WTC11 (cell line): ENCODE data around the gene CCDC82. TPM values are rescaled to one million over a fixed set of nuclear protein-coding genes. Genes with fewer than 3 reads are reported as not detected.

Experiments
- ATAC-seq: fragments of 200-7000 bp; cut with Tn5 transposase; 2 replicates; pipeline ENCODE4 v1.10.0; 2021; ENCODE audit warnings: mild to moderate bottlenecking, moderate library complexity
- CTCF ChIA-PET: fragments of 300-600 bp; sonication (Branson Sonifier 250); formaldehyde crosslinking; loops from one replicate; lab custom pipeline; 2021; ENCODE audit warnings: antibody characterized with exemption; lab: Charles Lee
- POLR2A ChIA-PET: fragments of 350-600 bp; sonication (Branson Sonifier 250); formaldehyde crosslinking; loops from one replicate; lab custom pipeline; 2021; ENCODE audit warnings: antibody characterized with exemption; lab: Charles Lee
- DNase-seq: peaks from one replicate; pipeline ENCODE4 v3.0.0; 2021; ENCODE audit warnings: low spot score
- H3K27ac Mint-ChIP-seq: 2 replicates; pipeline ENCODE4 v1.8.0; 2021; ENCODE audit warnings: mixed read lengths
- H3K27me3 Mint-ChIP-seq: 2 replicates; pipeline ENCODE4 v1.8.0; 2021; ENCODE audit warnings: low read depth, mild to moderate bottlenecking, moderate library complexity, mixed read lengths
- H3K36me3 Mint-ChIP-seq: 2 replicates; pipeline ENCODE4 v1.8.0; 2021; ENCODE audit warnings: mixed read lengths
- H3K4me1 Mint-ChIP-seq: 2 replicates; pipeline ENCODE4 v1.8.0; 2022; ENCODE audit warnings: mixed read lengths
- H3K4me3 Mint-ChIP-seq: 2 replicates; pipeline ENCODE4 v1.8.0; 2021; ENCODE audit warnings: mild to moderate bottlenecking, moderate library complexity, mixed read lengths
- H3K9me3 Mint-ChIP-seq: 2 replicates; pipeline ENCODE4 v1.8.0; 2021; ENCODE audit warnings: mixed read lengths
- ATF1 ChIP-seq: sonication (generic); formaldehyde crosslinking; IDR thresholded peaks from 2 replicates; pipeline ENCODE4 v1.8.1; 2023; ENCODE audit warnings: mild to moderate bottlenecking, moderate library complexity, missing genetic modification reagents
- ESRRA ChIP-seq: sonication (generic); formaldehyde crosslinking; IDR thresholded peaks from 2 replicates; pipeline ENCODE4 v1.8.1; 2022; ENCODE audit warnings: mild to moderate bottlenecking, missing genetic modification reagents, borderline replicate concordance
- FOXK1 ChIP-seq: sonication (generic); formaldehyde crosslinking; IDR thresholded peaks from 2 replicates; pipeline ENCODE4 v1.8.0; 2022; ENCODE audit warnings: mild to moderate bottlenecking, moderate library complexity, missing genetic modification reagents
- SMAD4 ChIP-seq: sonication (generic); formaldehyde crosslinking; IDR thresholded peaks from 2 replicates; pipeline ENCODE4 v1.8.0; 2022; ENCODE audit warnings: mild to moderate bottlenecking, missing genetic modification reagents
- TEAD4 ChIP-seq: sonication (generic); formaldehyde crosslinking; IDR thresholded peaks from 2 replicates; pipeline ENCODE4 v1.8.0; 2022; ENCODE audit warnings: mild to moderate bottlenecking, missing genetic modification reagents
- ZNF121 ChIP-seq: sonication (generic); formaldehyde crosslinking; IDR thresholded peaks from 2 replicates; pipeline ENCODE4 v1.8.0; 2023; ENCODE audit warnings: missing genetic modification reagents
- ZNF232 ChIP-seq: sonication (generic); formaldehyde crosslinking; IDR thresholded peaks from 2 replicates; pipeline ENCODE4 v1.8.0; 2022; ENCODE audit warnings: mild to moderate bottlenecking, missing genetic modification reagents
- ZNF671 ChIP-seq: fragments of 250-450 bp; sonication (Bioruptor Pico); IDR thresholded peaks from 2 replicates; pipeline ENCODE4 v1.8.0; 2021; ENCODE audit warnings: mild to moderate bottlenecking
- total RNA-seq: library from RNA; stranded (reverse); gene quantifications from 3 replicates; pipeline ENCODE4 v1.2.3, GENCODE V29; 2021
- TF ChIP-seq, protein P1 (sequence below): sonication (generic); formaldehyde crosslinking; IDR thresholded peaks from 2 replicates; pipeline ENCODE4 v1.8.1; 2022; ENCODE audit warnings: missing genetic modification reagents, borderline replicate concordance
- TF ChIP-seq, protein P2 (sequence below): sonication (generic); formaldehyde crosslinking; IDR thresholded peaks from 2 replicates; pipeline ENCODE4 v1.8.1; 2022; ENCODE audit warnings: mild to moderate bottlenecking, missing genetic modification reagents, moderate library complexity, borderline replicate concordance
- TF ChIP-seq, protein P3 (sequence below): fragments of 250-450 bp; sonication (Bioruptor Pico); IDR thresholded peaks from 2 replicates; pipeline ENCODE4 v1.9.0; 2021; ENCODE audit warnings: mild to moderate bottlenecking
- TF ChIP-seq, protein P4 (sequence below): fragments of 250-450 bp; sonication (Bioruptor Pico); IDR thresholded peaks from 2 replicates; pipeline ENCODE4 v2.1.2; 2022; ENCODE audit warnings: mild to moderate bottlenecking, moderate library complexity

CCDC82 gene
- total RNA-seq, 1 experiment from 2014 or later = 16.3 TPM

DNA sequence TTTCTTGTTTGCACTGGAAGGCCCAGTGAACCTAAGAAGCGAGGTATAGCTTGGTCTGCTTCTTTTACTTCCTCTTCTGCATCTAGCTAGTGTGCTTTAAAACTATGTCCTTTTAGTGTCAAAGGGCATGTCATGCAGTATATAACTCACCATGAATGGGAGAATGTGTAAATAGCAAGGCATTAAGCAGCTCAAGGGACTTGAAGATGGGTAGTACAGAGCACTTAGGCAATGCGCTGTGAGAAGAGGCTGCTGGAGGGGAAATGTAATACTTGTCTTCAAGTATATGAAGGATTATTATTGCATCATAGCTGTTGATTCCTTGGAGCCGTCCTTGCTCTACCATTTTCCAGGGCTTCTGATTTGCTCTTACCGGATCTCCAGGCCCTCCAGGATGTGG is 54.3 kb downstream of the CCDC82 start (continued):
- TF ChIP-seq, protein P1, sequence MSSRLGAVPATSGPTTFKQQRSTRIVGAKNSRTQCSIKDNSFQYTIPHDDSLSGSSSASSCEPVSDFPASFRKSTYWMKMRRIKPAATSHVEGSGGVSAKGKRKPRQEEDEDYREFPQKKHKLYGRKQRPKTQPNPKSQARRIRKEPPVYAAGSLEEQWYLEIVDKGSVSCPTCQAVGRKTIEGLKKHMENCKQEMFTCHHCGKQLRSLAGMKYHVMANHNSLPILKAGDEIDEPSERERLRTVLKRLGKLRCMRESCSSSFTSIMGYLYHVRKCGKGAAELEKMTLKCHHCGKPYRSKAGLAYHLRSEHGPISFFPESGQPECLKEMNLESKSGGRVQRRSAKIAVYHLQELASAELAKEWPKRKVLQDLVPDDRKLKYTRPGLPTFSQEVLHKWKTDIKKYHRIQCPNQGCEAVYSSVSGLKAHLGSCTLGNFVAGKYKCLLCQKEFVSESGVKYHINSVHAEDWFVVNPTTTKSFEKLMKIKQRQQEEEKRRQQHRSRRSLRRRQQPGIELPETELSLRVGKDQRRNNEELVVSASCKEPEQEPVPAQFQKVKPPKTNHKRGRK (CRISPR knock-in tag) = no peak
- TF ChIP-seq SMAD4 (CRISPR knock-in tag) = no peak

DNA sequence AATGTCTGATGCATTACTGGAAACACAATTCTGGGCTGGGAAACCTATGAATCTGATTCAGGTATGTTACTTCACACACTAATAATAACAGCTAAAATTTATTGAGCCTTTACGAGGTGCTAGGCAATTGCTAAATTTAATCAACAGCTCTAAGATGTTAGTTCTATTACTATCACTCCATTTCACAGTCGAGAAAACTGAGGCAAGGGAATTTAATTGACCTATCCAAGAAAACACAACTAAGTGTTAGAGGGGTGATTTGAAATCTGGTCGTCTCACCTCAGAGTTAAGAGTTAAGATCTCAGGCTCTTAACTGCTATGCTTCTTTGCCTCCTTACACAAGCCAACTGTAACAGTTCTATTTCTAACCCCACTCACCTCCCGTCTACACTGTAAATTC is 55.5 kb downstream of the CCDC82 start:
- H3K4me3 Mint-ChIP-seq = no peak overlapping the region
- peaks cover 87% of the 10 kb centered on the region for H3K4me1 Mint-ChIP-seq
- POLR2A ChIA-PET = no interaction called here
- H3K27ac Mint-ChIP-seq = peak overlapping the region; percentile 4
- DNase-seq = no peak
- no peak for ATAC-seq
- H3K9me3 Mint-ChIP-seq = no peaks in the 10 kb centered on the region
- TF ChIP-seq TEAD4 = no peak
- TF ChIP-seq, protein P2, sequence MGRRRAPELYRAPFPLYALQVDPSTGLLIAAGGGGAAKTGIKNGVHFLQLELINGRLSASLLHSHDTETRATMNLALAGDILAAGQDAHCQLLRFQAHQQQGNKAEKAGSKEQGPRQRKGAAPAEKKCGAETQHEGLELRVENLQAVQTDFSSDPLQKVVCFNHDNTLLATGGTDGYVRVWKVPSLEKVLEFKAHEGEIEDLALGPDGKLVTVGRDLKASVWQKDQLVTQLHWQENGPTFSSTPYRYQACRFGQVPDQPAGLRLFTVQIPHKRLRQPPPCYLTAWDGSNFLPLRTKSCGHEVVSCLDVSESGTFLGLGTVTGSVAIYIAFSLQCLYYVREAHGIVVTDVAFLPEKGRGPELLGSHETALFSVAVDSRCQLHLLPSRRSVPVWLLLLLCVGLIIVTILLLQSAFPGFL (CRISPR knock-in tag) = no peak
- TF ChIP-seq ESRRA = no peak
- TF ChIP-seq, protein P3, sequence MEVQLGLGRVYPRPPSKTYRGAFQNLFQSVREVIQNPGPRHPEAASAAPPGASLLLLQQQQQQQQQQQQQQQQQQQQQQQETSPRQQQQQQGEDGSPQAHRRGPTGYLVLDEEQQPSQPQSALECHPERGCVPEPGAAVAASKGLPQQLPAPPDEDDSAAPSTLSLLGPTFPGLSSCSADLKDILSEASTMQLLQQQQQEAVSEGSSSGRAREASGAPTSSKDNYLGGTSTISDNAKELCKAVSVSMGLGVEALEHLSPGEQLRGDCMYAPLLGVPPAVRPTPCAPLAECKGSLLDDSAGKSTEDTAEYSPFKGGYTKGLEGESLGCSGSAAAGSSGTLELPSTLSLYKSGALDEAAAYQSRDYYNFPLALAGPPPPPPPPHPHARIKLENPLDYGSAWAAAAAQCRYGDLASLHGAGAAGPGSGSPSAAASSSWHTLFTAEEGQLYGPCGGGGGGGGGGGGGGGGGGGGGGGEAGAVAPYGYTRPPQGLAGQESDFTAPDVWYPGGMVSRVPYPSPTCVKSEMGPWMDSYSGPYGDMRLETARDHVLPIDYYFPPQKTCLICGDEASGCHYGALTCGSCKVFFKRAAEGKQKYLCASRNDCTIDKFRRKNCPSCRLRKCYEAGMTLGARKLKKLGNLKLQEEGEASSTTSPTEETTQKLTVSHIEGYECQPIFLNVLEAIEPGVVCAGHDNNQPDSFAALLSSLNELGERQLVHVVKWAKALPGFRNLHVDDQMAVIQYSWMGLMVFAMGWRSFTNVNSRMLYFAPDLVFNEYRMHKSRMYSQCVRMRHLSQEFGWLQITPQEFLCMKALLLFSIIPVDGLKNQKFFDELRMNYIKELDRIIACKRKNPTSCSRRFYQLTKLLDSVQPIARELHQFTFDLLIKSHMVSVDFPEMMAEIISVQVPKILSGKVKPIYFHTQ (CRISPR knock-in tag) = no peak
- TF ChIP-seq, protein P4, sequence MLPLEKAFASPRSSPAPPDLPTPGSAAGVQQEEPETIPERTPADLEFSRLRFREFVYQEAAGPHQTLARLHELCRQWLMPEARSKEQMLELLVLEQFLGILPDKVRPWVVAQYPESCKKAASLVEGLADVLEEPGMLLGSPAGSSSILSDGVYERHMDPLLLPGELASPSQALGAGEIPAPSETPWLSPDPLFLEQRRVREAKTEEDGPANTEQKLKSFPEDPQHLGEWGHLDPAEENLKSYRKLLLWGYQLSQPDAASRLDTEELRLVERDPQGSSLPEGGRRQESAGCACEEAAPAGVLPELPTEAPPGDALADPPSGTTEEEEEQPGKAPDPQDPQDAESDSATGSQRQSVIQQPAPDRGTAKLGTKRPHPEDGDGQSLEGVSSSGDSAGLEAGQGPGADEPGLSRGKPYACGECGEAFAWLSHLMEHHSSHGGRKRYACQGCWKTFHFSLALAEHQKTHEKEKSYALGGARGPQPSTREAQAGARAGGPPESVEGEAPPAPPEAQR (CRISPR knock-in tag) = no peak
- TF ChIP-seq FOXK1 (CRISPR knock-in tag) = no peak
- TF ChIP-seq ZNF671 (CRISPR knock-in tag) = no peak
- no peak for TF ChIP-seq ATF1 (CRISPR knock-in tag)
- CTCF ChIA-PET = interaction anchor here (2.3 kb wide), 1 partner anchor 9 kb away, joined by 11 read pairs; the partner anchor contains the start of gene MAML2
- H3K36me3 Mint-ChIP-seq = 0 out of 2 replicates have a peak, but pooled peaks cover 3% of the 10 kb centered on the region
- no peaks in the 10 kb centered on the region for H3K27me3 Mint-ChIP-seq

DNA sequence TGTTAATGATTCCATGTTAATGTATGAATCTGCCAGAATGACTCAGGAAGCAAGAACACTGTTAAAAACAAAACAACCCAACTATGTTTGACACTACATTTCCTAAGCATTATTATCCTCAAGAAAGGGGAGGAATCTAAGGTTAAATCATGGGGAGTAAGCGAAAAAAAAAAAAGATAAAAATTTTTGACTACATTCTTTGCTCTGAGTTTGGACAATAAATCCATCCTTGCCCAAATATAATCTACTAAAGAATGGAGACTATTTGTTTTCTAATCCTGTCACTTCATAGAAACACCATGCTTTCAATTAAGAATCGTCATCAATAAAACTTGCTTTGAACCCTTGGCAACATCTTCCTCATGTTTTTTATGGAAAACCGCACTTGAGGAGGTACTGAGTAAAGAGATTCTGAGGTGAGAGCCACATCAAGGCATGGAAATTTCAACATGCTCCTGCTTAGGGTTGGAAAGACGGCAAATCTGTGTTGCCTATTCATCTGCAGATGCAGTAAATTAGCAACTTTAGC is 56.5 kb downstream of the CCDC82 start:
- Mint-ChIP-seq H3K27ac (peak overlapping the region; percentile 89), H3K36me3 (0 out of 2 replicates have a peak, but pooled peaks cover 3% of the 10 kb centered on the region), H3K9me3 (no peaks in the 10 kb centered on the region), H3K4me1 (peaks cover 87% of the 10 kb centered on the region), H3K27me3 (no peaks in the 10 kb centered on the region)
- POLR2A ChIA-PET = no interaction called here
- CTCF ChIA-PET = interaction anchor here (3.3 kb wide), 1 partner anchor 9 kb away, joined by 37 read pairs; the partner anchor contains the start of gene MAML2
- DNase-seq = no peak
- peak; percentile 44; the same call in 1 of the 2 replicates for ATAC-seq
- TF ChIP-seq ZNF232 (CRISPR knock-in tag) = no peak
- no peak for TF ChIP-seq ZNF121 (CRISPR knock-in tag)
- TF ChIP-seq, all 79 proteins: peak for 0
- H3K4me3 Mint-ChIP-seq = peak overlapping the region; percentile 14; the same call in 1 of the 2 replicates
